H9 (cell line): ENCODE measurements around the gene B3GNT3. TPM values are rescaled to one million over a fixed set of nuclear protein-coding genes. Genes with fewer than 3 reads are reported as not detected.
A peak's percentile ranks its signal among the peaks of the same experiment; 100 is the strongest.

Source experiments
- DNase-seq: peaks from one replicate; pipeline ENCODE4 v3.0.0-alpha.2; 2017
- H2AFZ ChIP-seq: one replicate; pipeline ENCODE4 v1.6.1; 2013; ENCODE audit warnings: mild to moderate bottlenecking, low read length, control low read depth, moderate library complexity
- H2AK5ac ChIP-seq: 2 replicates; pipeline ENCODE4 v1.6.1; 2013; ENCODE audit warnings: low read length, control low read depth, mixed read lengths; ENCODE audit not compliant: insufficient read length
- H2BK120ac ChIP-seq: one replicate; pipeline ENCODE4 v1.6.1; 2013; ENCODE audit warnings: low read depth, mild to moderate bottlenecking, low read length, control low read depth, inconsistent platforms; ENCODE audit not compliant: poor library complexity, severe bottlenecking
- H2BK12ac ChIP-seq: 2 replicates; pipeline ENCODE4 v1.6.1; 2013; ENCODE audit warnings: low read length, control low read depth, mixed read lengths, low read depth; ENCODE audit not compliant: insufficient read length
- H2BK15ac ChIP-seq: 2 replicates; pipeline ENCODE4 v1.6.1; 2013; ENCODE audit warnings: low read depth, low read length, control low read depth
- H2BK20ac ChIP-seq: one replicate; pipeline ENCODE4 v1.6.1; 2013; ENCODE audit warnings: low read depth, mild to moderate bottlenecking, low read length, control low read depth, inconsistent platforms; ENCODE audit not compliant: poor library complexity, severe bottlenecking
- H2BK5ac ChIP-seq: 2 replicates; pipeline ENCODE4 v1.6.1; 2013; ENCODE audit warnings: low read length, control low read depth, mixed read lengths; ENCODE audit not compliant: insufficient read length
- H3K14ac ChIP-seq: 2 replicates; pipeline ENCODE4 v1.6.1; 2013; ENCODE audit warnings: low read length, control low read depth; ENCODE audit not compliant: insufficient read depth
- H3K18ac ChIP-seq: 2 replicates; pipeline ENCODE4 v1.6.1; 2013; ENCODE audit warnings: low read depth, mild to moderate bottlenecking, mixed read lengths, low read length, control low read depth; ENCODE audit not compliant: insufficient read length
- H3K23ac ChIP-seq: 2 replicates; pipeline ENCODE4 v1.6.1; 2013; ENCODE audit warnings: low read length, control low read depth, mixed read lengths, low read depth; ENCODE audit not compliant: insufficient read length
- H3K23me2 ChIP-seq: 2 replicates; pipeline ENCODE4 v1.6.1; 2013; ENCODE audit warnings: low read depth, mild to moderate bottlenecking, mixed read lengths, low read length, control low read depth; ENCODE audit not compliant: insufficient read length, poor library complexity, severe bottlenecking
- H3K27ac ChIP-seq: 2 replicates; pipeline ENCODE4 v1.5.1; 2013; ENCODE audit warnings: low read length, control low read depth, mixed read lengths, low read depth; ENCODE audit not compliant: insufficient read length
- H3K27me3 ChIP-seq: 2 replicates; pipeline ENCODE4 v1.6.1; 2013; ENCODE audit warnings: low read length, control low read depth, inconsistent platforms; ENCODE audit not compliant: insufficient read depth
- H3K4ac ChIP-seq: 2 replicates; pipeline ENCODE4 v1.6.1; 2013; ENCODE audit warnings: low read depth, mild to moderate bottlenecking, control low read depth, inconsistent platforms, low read length, moderate library complexity
- H3K4me1 ChIP-seq: 2 replicates; pipeline ENCODE4 v1.6.1; 2013; ENCODE audit warnings: low read length, control low read depth, inconsistent platforms; ENCODE audit not compliant: insufficient read depth
- H3K4me2 ChIP-seq: 2 replicates; pipeline ENCODE4 v1.6.1; 2013; ENCODE audit warnings: low read length, control low read depth, mixed read lengths; ENCODE audit not compliant: insufficient read length, insufficient read depth
- H3K56ac ChIP-seq: 2 replicates; pipeline ENCODE4 v1.6.1; 2013; ENCODE audit warnings: low read depth, mild to moderate bottlenecking, mixed read lengths, low read length, control low read depth; ENCODE audit not compliant: insufficient read length
- H3K79me1 ChIP-seq: 2 replicates; pipeline ENCODE4 v1.6.1; 2013; ENCODE audit warnings: low read depth, mild to moderate bottlenecking, moderate library complexity, low read length, control low read depth, inconsistent platforms; ENCODE audit not compliant: insufficient read depth, poor library complexity, severe bottlenecking
- H3K79me2 ChIP-seq: 2 replicates; pipeline ENCODE4 v1.6.1; 2013; ENCODE audit warnings: low read length, control low read depth, inconsistent platforms; ENCODE audit not compliant: insufficient read depth
- H3K9ac ChIP-seq: 2 replicates; pipeline ENCODE4 v1.6.1; 2013; ENCODE audit warnings: low read length, control low read depth, mixed read lengths; ENCODE audit not compliant: insufficient read length; ENCODE audit errors: extremely low read depth
- H3K9me3 ChIP-seq: one replicate; pipeline ENCODE4 v1.6.1; 2013; ENCODE audit warnings: low read depth, low read length, inconsistent platforms; ENCODE audit not compliant: control insufficient read depth
- H3T11ph ChIP-seq: one replicate; pipeline ENCODE4 v1.6.1; 2013; ENCODE audit warnings: mild to moderate bottlenecking, low read length, control low read depth, inconsistent platforms
- H4K20me1 ChIP-seq: one replicate; pipeline ENCODE4 v1.6.1; 2013; ENCODE audit not compliant: control insufficient read depth, insufficient read length, insufficient read depth
- H4K5ac ChIP-seq: 2 replicates; pipeline ENCODE4 v1.6.1; 2013; ENCODE audit warnings: low read depth, mild to moderate bottlenecking, mixed read lengths, low read length, control low read depth; ENCODE audit not compliant: insufficient read length
- H4K8ac ChIP-seq: replicated peaks from 2 replicates; pipeline ENCODE4 v1.6.1; 2013; ENCODE audit warnings: low read length, control low read depth, mixed read lengths, low read depth; ENCODE audit not compliant: insufficient read length
- H4K91ac ChIP-seq: 2 replicates; pipeline ENCODE4 v1.6.1; 2013; ENCODE audit warnings: low read depth, mild to moderate bottlenecking, moderate library complexity, mixed read lengths, low read length, control low read depth; ENCODE audit not compliant: insufficient read length
- H3K27ac Mint-ChIP-seq, 3 experiments: 2 replicates in 2 of 3; 3 replicates in 1 of 3; pipeline ENCODE4 v1.8.0; 2020 to 2021; ENCODE audit warnings: mixed read lengths in 3 of 3, mild to moderate bottlenecking in 1 of 3, moderate library complexity in 1 of 3
- H3K27me3 Mint-ChIP-seq: 2 replicates; pipeline ENCODE4 v1.8.0; 2021; ENCODE audit warnings: low read depth, mild to moderate bottlenecking, moderate library complexity, mixed read lengths
- H3K36me3 Mint-ChIP-seq, 3 experiments: 2 replicates in 2 of 3; 3 replicates in 1 of 3; pipeline ENCODE4 v1.8.0; 2020 to 2021; ENCODE audit warnings: low read depth in 3 of 3, mixed read lengths in 3 of 3; ENCODE audit not compliant: insufficient read depth in 1 of 3
- H3K4me1 Mint-ChIP-seq, 2 experiments: 2 replicates each; pipeline ENCODE4 v1.8.0; 2020; ENCODE audit warnings: mixed read lengths in 2 of 2
- H3K4me3 Mint-ChIP-seq, 2 experiments: 2 replicates in 1 of 2; 3 replicates in 1 of 2; pipeline ENCODE4 v1.8.0; 2020 to 2021; ENCODE audit warnings: mild to moderate bottlenecking in 2 of 2, mixed read lengths in 2 of 2, moderate library complexity in 1 of 2
- H3K9me3 Mint-ChIP-seq, 2 experiments: 2 replicates in 1 of 2; 3 replicates in 1 of 2; pipeline ENCODE4 v1.8.0; 2020; ENCODE audit warnings: mild to moderate bottlenecking in 2 of 2, mixed read lengths in 2 of 2, moderate library complexity in 1 of 2
- WGBS: extraction: QIAGEN DNeasy Blood & Tissue Kit; methylation state at CpG from one replicate; pipeline ENCODE4 v1.1.7; 2013; ENCODE audit warnings: missing lambda C conversion rate, low lambda C conversion rate, mixed read lengths; ENCODE audit not compliant: insufficient read length; ENCODE audit errors: extremely low coverage; 5-methylcytosine and 5-hydroxymethylcytosine counted together
- total RNA-seq: library from RNA; stranded (reverse); gene quantifications from 2 replicates; pipeline ENCODE4 v1.2.1, GENCODE V29; 2021
- TF ChIP-seq, protein P1 (sequence below): fragments of 200-600 bp; sonication (generic); conservative IDR thresholded peaks from 3 replicates; pipeline ENCODE4 v1.8.0; 2021; ENCODE audit warnings: antibody characterized with exemption, mild to moderate bottlenecking

Gene B3GNT3
- total RNA-seq, 1 experiment from 2014 or later: 0.96 TPM

DNA sequence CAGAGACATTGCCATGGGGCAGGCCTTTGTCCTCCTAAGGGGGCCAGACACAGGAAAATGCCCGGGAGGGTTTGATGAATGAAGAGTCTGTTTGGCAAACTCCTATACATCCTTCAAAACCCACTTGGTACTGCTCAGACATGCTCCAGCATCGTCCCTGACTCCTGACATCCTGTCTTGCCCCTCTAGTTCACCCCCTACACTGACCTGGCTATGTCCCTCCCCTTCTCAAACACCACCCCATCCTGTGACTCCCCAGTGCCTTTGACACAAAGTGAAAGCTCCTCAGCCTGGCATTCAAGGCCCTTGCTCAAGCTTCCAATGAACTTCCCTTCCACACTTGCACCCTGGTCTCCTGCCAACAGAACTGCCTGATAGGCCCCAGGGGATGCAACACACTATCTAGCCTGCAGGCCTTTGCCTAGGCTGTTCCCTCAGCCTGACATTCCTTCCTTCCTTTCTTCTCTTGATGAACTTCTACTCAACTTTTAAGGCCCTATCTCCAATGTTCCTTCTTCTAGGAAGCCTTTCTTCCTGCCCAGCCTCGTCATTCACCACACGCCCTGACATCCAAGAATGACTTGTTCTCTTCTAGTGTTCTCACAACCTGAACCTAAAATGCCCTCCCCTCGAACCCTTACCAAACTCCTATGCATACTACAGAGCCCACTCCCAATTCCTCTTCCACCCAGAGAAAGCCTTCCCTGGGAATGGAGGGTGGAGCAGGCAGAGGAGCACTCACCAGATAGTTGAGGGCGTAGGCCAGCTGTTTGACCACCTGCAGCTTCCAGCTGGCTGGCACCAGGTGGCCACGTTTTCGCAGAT lies 40.5 kb downstream of the B3GNT3 start:
- no peaks in the 10 kb centered on the region for H3K79me1 ChIP-seq
- H3K36me3 Mint-ChIP-seq: no peaks in the 10 kb centered on the region
- H3K14ac ChIP-seq: no peak overlapping the region
- no peaks in the 10 kb centered on the region; the same call in 1 of the 2 replicates for H3K4me1 ChIP-seq
- peaks cover 21 to 31% of the 10 kb centered on the region in 2 experiments for H3K4me1 Mint-ChIP-seq
- no peak overlapping the region for H3K18ac ChIP-seq
- H4K5ac ChIP-seq: no peak overlapping the region
- no peak overlapping the region for H2BK120ac ChIP-seq
- peak overlapping the region; percentile 24 for H4K8ac ChIP-seq
- no peak overlapping the region for H2AK5ac ChIP-seq
- peak overlapping the region in 2 of 3 experiments; percentile 4 to 17; a peak in 2 of 7 replicates for H3K27ac Mint-ChIP-seq
- no peak overlapping the region for H2BK5ac ChIP-seq
- TF ChIP-seq, protein P1, sequence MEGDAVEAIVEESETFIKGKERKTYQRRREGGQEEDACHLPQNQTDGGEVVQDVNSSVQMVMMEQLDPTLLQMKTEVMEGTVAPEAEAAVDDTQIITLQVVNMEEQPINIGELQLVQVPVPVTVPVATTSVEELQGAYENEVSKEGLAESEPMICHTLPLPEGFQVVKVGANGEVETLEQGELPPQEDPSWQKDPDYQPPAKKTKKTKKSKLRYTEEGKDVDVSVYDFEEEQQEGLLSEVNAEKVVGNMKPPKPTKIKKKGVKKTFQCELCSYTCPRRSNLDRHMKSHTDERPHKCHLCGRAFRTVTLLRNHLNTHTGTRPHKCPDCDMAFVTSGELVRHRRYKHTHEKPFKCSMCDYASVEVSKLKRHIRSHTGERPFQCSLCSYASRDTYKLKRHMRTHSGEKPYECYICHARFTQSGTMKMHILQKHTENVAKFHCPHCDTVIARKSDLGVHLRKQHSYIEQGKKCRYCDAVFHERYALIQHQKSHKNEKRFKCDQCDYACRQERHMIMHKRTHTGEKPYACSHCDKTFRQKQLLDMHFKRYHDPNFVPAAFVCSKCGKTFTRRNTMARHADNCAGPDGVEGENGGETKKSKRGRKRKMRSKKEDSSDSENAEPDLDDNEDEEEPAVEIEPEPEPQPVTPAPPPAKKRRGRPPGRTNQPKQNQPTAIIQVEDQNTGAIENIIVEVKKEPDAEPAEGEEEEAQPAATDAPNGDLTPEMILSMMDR: no peak
- H3K9me3 Mint-ChIP-seq: no peaks in the 10 kb centered on the region; a peak in 1 of 5 replicates
- no peak overlapping the region for H3T11ph ChIP-seq
- H3K4ac ChIP-seq: no peak overlapping the region
- H3K27ac ChIP-seq: no peak overlapping the region
- no peak overlapping the region for H2BK20ac ChIP-seq
- H2BK12ac ChIP-seq: no peak overlapping the region
- H4K91ac ChIP-seq: no peak overlapping the region
- peaks cover 6% of the 10 kb centered on the region for H3K23me2 ChIP-seq
- no peak overlapping the region for H3K9ac ChIP-seq
- peak overlapping the region in 1 of 2 experiments; percentile 13; a peak in 2 of 5 replicates for H3K4me3 Mint-ChIP-seq
- no peak overlapping the region for H3K56ac ChIP-seq
- no peaks in the 10 kb centered on the region for H3K79me2 ChIP-seq
- H3K4me2 ChIP-seq: no peak overlapping the region
- H3K27me3 Mint-ChIP-seq: peaks cover 38% of the 10 kb centered on the region
- no peaks in the 10 kb centered on the region for H3K9me3 ChIP-seq
- no peaks in the 10 kb centered on the region for H4K20me1 ChIP-seq
- H3K27me3 ChIP-seq: no peaks in the 10 kb centered on the region
- DNase-seq: no peak
- no peak overlapping the region for H2AFZ ChIP-seq
- no peak overlapping the region for H3K23ac ChIP-seq
- H2BK15ac ChIP-seq: no peak overlapping the region
- WGBS: no CpG with 5 or more reads among the region's 8 CpGs
